Measurements from ENCODE around the gene DENND5B. TPM values are rescaled to one million over a fixed set of nuclear protein-coding genes. Genes with fewer than 3 reads are reported as not detected.

The DENND5B gene
- total RNA-seq, 2 donors from 2014 or later, result 31.2 to 37.3 TPM

GRCh38 chr12:31629756-31630732 is 39.1 kb upstream of the DENND5B start:
- H3K4me1 ChIP-seq, result peaks cover 0 to 17% of the 10 kb centered on the region in 2 donors
- no peak for TF ChIP-seq CTCF (IDR thresholded peaks at IDR 0.05)
- peak overlapping the region in 1 of 2 donors; percentile 20 for H3K4me3 ChIP-seq
- no peaks in the 10 kb centered on the region for H3K36me3 ChIP-seq
- no peaks in the 10 kb centered on the region for H3K27me3 ChIP-seq
- H3K9me3 ChIP-seq, result no peaks in the 10 kb centered on the region
- H3K27ac ChIP-seq, result peak overlapping the region; percentile 26 to 35
- no peak for DNase-seq (ENCODE audit: low spot score)

GRCh38 chr12:31627456-31628054 is 36.6 kb upstream of the DENND5B start:
- no peak overlapping the region for H3K27ac ChIP-seq
- no peak for TF ChIP-seq CTCF (IDR thresholded peaks at IDR 0.05)
- no peaks in the 10 kb centered on the region for H3K9me3 ChIP-seq
- no peaks in the 10 kb centered on the region for H3K36me3 ChIP-seq
- DNase-seq (ENCODE audit: low spot score), result no peak
- no peaks in the 10 kb centered on the region for H3K27me3 ChIP-seq
- no peak overlapping the region for H3K4me3 ChIP-seq
- H3K4me1 ChIP-seq, result peaks cover 0 to 17% of the 10 kb centered on the region in 2 donors

- H3K36me3 ChIP-seq, result no peaks in the 10 kb centered on the region
- no peak for DNase-seq (ENCODE audit: low spot score)
- H3K9me3 ChIP-seq, result no peaks in the 10 kb centered on the region
- no peak overlapping the region for H3K27ac ChIP-seq
- peaks cover 0 to 17% of the 10 kb centered on the region in 2 donors for H3K4me1 ChIP-seq
- H3K4me3 ChIP-seq, result no peak overlapping the region
- TF ChIP-seq CTCF (IDR thresholded peaks at IDR 0.05), result no peak
- H3K27me3 ChIP-seq, result no peaks in the 10 kb centered on the region
Observed at GRCh38 chr12:31626270-31626995, 35.5 kb upstream of the DENND5B start.

GRCh38 chr12:31622038-31622437 is 31.1 kb upstream of the DENND5B start:
- Histone ChIP-seq H3K36me3 (no peaks in the 10 kb centered on the region), H3K27me3 (no peaks in the 10 kb centered on the region)

More at GRCh38 chr12:31622038-31622437, 31.1 kb upstream of the DENND5B start:
- no peak for DNase-seq (ENCODE audit: low spot score)
- Histone ChIP-seq H3K4me3 (no peak overlapping the region), H3K9me3 (no peaks in the 10 kb centered on the region), H3K4me1 (no peaks in the 10 kb centered on the region), H3K27ac (no peak overlapping the region)
- TF ChIP-seq CTCF (IDR thresholded peaks at IDR 0.05), result no peak
